Stomach (tissue), 4 donors: Measurements from ENCODE around the gene TRPC6.

Source experiments
- POLR2A ChIP-seq, 4 donors: fragments of 450-650 bp; IDR thresholded peaks; one replicate each; pipeline ENCODE4 v1.6.1; 2016; ENCODE audit warnings: antibody characterized with exemption in 4 of 4, control low read depth in 2 of 4, mild to moderate bottlenecking in 1 of 4, moderate library complexity in 1 of 4
- POLR2AphosphoS5 ChIP-seq, 3 donors: sonication (generic); formaldehyde crosslinking; IDR thresholded peaks; one replicate each; pipeline ENCODE4 v1.6.1; 2016; ENCODE audit warnings: antibody characterized with exemption in 3 of 3
- TF ChIP-seq, protein P1 (sequence below), 7 experiments: fragments of 450-650 bp in 4 of 7; fragments of 200-600 bp in 3 of 7; sonication (generic) in 3 of 7; IDR thresholded peaks; one replicate each; pipeline ENCODE4 v1.5.1; 2016 to 2019; ENCODE audit warnings: antibody characterized with exemption in 7 of 7, control low read depth in 2 of 7, mild to moderate bottlenecking in 1 of 7

GRCh38 chr11:101498891-101499290 is 84.9 kb downstream of the TRPC6 start:
- TF ChIP-seq, protein P1, sequence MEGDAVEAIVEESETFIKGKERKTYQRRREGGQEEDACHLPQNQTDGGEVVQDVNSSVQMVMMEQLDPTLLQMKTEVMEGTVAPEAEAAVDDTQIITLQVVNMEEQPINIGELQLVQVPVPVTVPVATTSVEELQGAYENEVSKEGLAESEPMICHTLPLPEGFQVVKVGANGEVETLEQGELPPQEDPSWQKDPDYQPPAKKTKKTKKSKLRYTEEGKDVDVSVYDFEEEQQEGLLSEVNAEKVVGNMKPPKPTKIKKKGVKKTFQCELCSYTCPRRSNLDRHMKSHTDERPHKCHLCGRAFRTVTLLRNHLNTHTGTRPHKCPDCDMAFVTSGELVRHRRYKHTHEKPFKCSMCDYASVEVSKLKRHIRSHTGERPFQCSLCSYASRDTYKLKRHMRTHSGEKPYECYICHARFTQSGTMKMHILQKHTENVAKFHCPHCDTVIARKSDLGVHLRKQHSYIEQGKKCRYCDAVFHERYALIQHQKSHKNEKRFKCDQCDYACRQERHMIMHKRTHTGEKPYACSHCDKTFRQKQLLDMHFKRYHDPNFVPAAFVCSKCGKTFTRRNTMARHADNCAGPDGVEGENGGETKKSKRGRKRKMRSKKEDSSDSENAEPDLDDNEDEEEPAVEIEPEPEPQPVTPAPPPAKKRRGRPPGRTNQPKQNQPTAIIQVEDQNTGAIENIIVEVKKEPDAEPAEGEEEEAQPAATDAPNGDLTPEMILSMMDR (IDR thresholded peaks at IDR 0.05), result no peak
- TF ChIP-seq POLR2A (IDR thresholded peaks at IDR 0.05) (no peak), POLR2AphosphoS5 (IDR thresholded peaks at IDR 0.05) (no peak)
